HEK293T (cell line): ENCODE data around the gene PEAK1.

ENCODE experiments used
- ARNT ChIP-seq: fragments of 450-650 bp; IDR thresholded peaks from 2 replicates; pipeline ENCODE4 v1.6.1; 2017; ENCODE audit warnings: mild to moderate bottlenecking
- BHLHE40 ChIP-seq: fragments of 450-650 bp; IDR thresholded peaks from 2 replicates; pipeline ENCODE4 v1.6.1; 2016; ENCODE audit warnings: mild to moderate bottlenecking, moderate library complexity, borderline replicate concordance
- ELF4 ChIP-seq: fragments of 450-650 bp; IDR thresholded peaks from 2 replicates; pipeline ENCODE4 v1.6.1; 2017; ENCODE audit warnings: antibody characterized with exemption
- FOXA1 ChIP-seq: fragments of 450-650 bp; IDR thresholded peaks from 2 replicates; pipeline ENCODE4 v1.6.1; 2016; ENCODE audit warnings: mild to moderate bottlenecking
- FOXK2 ChIP-seq: fragments of 450-650 bp; IDR thresholded peaks from 2 replicates; pipeline ENCODE4 v1.6.1; 2016; ENCODE audit warnings: mild to moderate bottlenecking
- FOXM1 ChIP-seq: fragments of 450-650 bp; IDR thresholded peaks from 2 replicates; pipeline ENCODE4 v1.6.1; 2017; ENCODE audit warnings: mild to moderate bottlenecking, borderline replicate concordance
- HDGF ChIP-seq: fragments of 450-650 bp; IDR thresholded peaks from 2 replicates; pipeline ENCODE4 v1.6.1; 2017; ENCODE audit warnings: antibody characterized with exemption, borderline replicate concordance
- L3MBTL2 ChIP-seq: fragments of 450-650 bp; conservative IDR thresholded peaks from 2 replicates; pipeline ENCODE4 v1.6.1; 2016; ENCODE audit warnings: mild to moderate bottlenecking
- LEF1 ChIP-seq: fragments of 450-650 bp; IDR thresholded peaks from 2 replicates; pipeline ENCODE4 v1.6.1; 2017; ENCODE audit warnings: mild to moderate bottlenecking, borderline replicate concordance
- NFRKB ChIP-seq: fragments of 450-650 bp; IDR thresholded peaks from 2 replicates; pipeline ENCODE4 v1.6.1; 2016; ENCODE audit warnings: mild to moderate bottlenecking, moderate library complexity
- SP1 ChIP-seq: fragments of 450-650 bp; IDR thresholded peaks from 2 replicates; pipeline ENCODE4 v1.6.1; 2017
- SUZ12 ChIP-seq: fragments of 450-650 bp; IDR thresholded peaks from 2 replicates; pipeline ENCODE4 v1.6.1; 2016; ENCODE audit warnings: mild to moderate bottlenecking

GRCh38 chr15:77430213-77430612 is 10.3 kb upstream of the PEAK1 start:
- TF ChIP-seq BHLHE40: no peak
- no peak for TF ChIP-seq SP1
- no peak for TF ChIP-seq FOXK2
- no peak for TF ChIP-seq FOXA1
- TF ChIP-seq NFRKB: no peak
- no peak for TF ChIP-seq FOXM1
- no peak for TF ChIP-seq ARNT
- TF ChIP-seq ELF4: no peak
- TF ChIP-seq SUZ12: no peak
- TF ChIP-seq HDGF: no peak
- no peak for TF ChIP-seq L3MBTL2
- no peak for TF ChIP-seq LEF1
